ENCODE results near the gene DIPK1B.
A peak's percentile ranks its signal among the peaks of the same experiment; 100 is the strongest.

Gene DIPK1B

GRCh38 chr9:136740971-136741882 is 28.9 kb downstream of the DIPK1B start:
- ChIA-PET POLR2A (ENCODE audit: low non-redundant PET) (interaction anchor here (1.0 kb wide), 1 partner anchor 13 kb away, joined by 4 read pairs; no protein-coding TSS in a partner anchor), CTCF (interaction anchor here (0.8 kb wide), 1 partner anchor 253 kb away, joined by 3 read pairs; no protein-coding TSS in a partner anchor)
- no peak for TF ChIP-seq CTCF (conservative IDR thresholded peaks at IDR 0.05; ENCODE audit: low read depth)
- no peak overlapping the region for H3K27ac ChIP-seq
- DNase-seq (ENCODE audit: low spot score) = no peak

- ChIA-PET POLR2A (ENCODE audit: low non-redundant PET) (interaction anchor here (0.5 to 1.0 kb wide), 2 partner anchors 14 to 317 kb away, joined by 3 to 4 read pairs; no protein-coding TSS in a partner anchor), CTCF (interaction anchor here (0.6 to 1.0 kb wide), 3 partner anchors 67 to 253 kb away, joined by 3 to 4 read pairs (median 3); no protein-coding TSS in a partner anchor)
- H3K27ac ChIP-seq = no peak overlapping the region
- no peak for TF ChIP-seq CTCF (conservative IDR thresholded peaks at IDR 0.05; ENCODE audit: low read depth)
- no peak for DNase-seq (ENCODE audit: low spot score)
These were observed 29.7 kb downstream of the DIPK1B start for GRCh38 chr9:136741883-136742571.

GRCh38 chr9:136742591-136743391 is 30.4 kb downstream of the DIPK1B start, which contains the start of gene LCN10:
LCN10 (minus strand) TSS chr9:136742940; CDS start chr9:136742903, 37 bp downstream.
- no peak within 1 kb of the TSS for H3K27ac ChIP-seq
- ChIA-PET POLR2A (ENCODE audit: low non-redundant PET) (no interaction called here), CTCF (interaction anchor here (0.6 to 1.0 kb wide), 3 partner anchors 13 to 71 kb away, joined by 3 to 4 read pairs (median 3); no protein-coding TSS in a partner anchor)
- peak; percentile 64 for TF ChIP-seq CTCF (conservative IDR thresholded peaks at IDR 0.05; ENCODE audit: low read depth)
- no peak for DNase-seq (ENCODE audit: low spot score)

GRCh38 chr9:136743639-136744211 is 31.4 kb downstream of the DIPK1B start:
- TF ChIP-seq CTCF (conservative IDR thresholded peaks at IDR 0.05; ENCODE audit: low read depth) = no peak
- ChIA-PET POLR2A (ENCODE audit: low non-redundant PET) (no interaction called here), CTCF (interaction anchor here (0.6 kb wide), 2 partner anchors 14 to 325 kb away, joined by 3 to 4 read pairs; no protein-coding TSS in a partner anchor)
- no peak overlapping the region for H3K27ac ChIP-seq
- no peak for DNase-seq (ENCODE audit: low spot score)

GRCh38 chr9:136744773-136745172 is 32.4 kb downstream of the DIPK1B start:
- CTCF ChIA-PET = interaction anchor here (0.5 to 0.8 kb wide), 3 partner anchors 25 to 381 kb away, joined by 3 to 5 read pairs (median 4); partner anchors contain the start of gene DNLZ
- POLR2A ChIA-PET (ENCODE audit: low non-redundant PET) = no interaction called here

More at GRCh38 chr9:136744773-136745172, 32.4 kb downstream of the DIPK1B start:
- no peak overlapping the region for H3K27ac ChIP-seq
- TF ChIP-seq CTCF (conservative IDR thresholded peaks at IDR 0.05; ENCODE audit: low read depth) = no peak
- DNase-seq (ENCODE audit: low spot score) = no peak

Measured in RWPE1 (cell line).